ENCODE results near the gene STEAP1B. TPM values are rescaled to one million over a fixed set of nuclear protein-coding genes. Genes with fewer than 3 reads are reported as not detected.

STEAP1B gene
- total RNA-seq, 5 donors from 2014 or later (not counting 1 experiment from before 2014, with no cell fraction given) = 0.28 to 0.44 (median 0.31) TPM; not detected in 1

DNA sequence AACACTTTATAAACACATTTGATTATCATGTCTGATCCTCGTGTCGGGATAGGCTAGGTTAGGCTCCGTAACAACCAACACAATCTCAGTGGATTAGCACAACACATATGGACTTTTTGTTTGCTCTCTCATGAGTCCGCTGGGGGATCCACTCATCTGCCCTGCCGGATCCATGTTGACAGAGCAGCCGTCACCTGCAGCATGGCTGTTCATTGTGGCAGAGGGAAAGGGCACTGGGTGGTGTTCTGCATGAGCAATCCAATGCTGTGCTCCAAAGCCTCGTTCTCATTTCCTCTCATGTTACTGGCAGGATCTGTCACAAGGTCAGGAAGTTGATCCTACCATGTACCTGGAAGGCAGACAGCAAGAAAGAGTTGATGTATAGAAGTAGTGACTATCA lies 80.5 kb downstream of the STEAP1B start:
- Mint-ChIP-seq H3K27ac (no peak overlapping the region), H3K36me3 (no peaks in the 10 kb centered on the region), H3K4me3 (no peak overlapping the region), H3K4me1 (no peaks in the 10 kb centered on the region), H3K27me3 (no peaks in the 10 kb centered on the region), H3K9me3 (no peaks in the 10 kb centered on the region)
- Histone ChIP-seq H3K27ac (ENCODE audit: low read length) (no peak overlapping the region), H3K4me1 (ENCODE audit: control insufficient read depth in 1 of 2, extremely low read depth in 1 of 2, insufficient read depth in 2 of 2, low read length in 2 of 2) (no peaks in the 10 kb centered on the region), H3K27me3 (replicated peaks in 1 of 2; ENCODE audit: control insufficient read depth in 2 of 2, extremely low read depth in 1 of 2, insufficient read depth in 2 of 2, low read length in 1 of 2) (peaks cover 0 to 3% of the 10 kb centered on the region in 2 experiments), H3K4me3 (ENCODE audit: control insufficient read depth in 1 of 2, extremely low read depth in 1 of 2, low read length in 1 of 2) (no peak overlapping the region), H3K36me3 (ENCODE audit: control insufficient read depth in 2 of 2, extremely low read depth in 1 of 2, insufficient read depth in 1 of 2, low read length in 1 of 2) (no peaks in the 10 kb centered on the region), H3K9me3 (no peaks in the 10 kb centered on the region)
- 100% methylated on average over 1 of the region's 7 CpGs for WGBS (ENCODE audit: insufficient coverage)
- POLR2A ChIA-PET = no interaction called here
- ATAC-seq (replicated peaks in 1 of 4) = no peak
- CTCF ChIA-PET = interaction anchor here in 1 of 2 donors (0.7 kb wide), 1 partner anchor 320 kb away, joined by 3 read pairs; no protein-coding TSS in a partner anchor
- DNase-seq = no peak

DNA sequence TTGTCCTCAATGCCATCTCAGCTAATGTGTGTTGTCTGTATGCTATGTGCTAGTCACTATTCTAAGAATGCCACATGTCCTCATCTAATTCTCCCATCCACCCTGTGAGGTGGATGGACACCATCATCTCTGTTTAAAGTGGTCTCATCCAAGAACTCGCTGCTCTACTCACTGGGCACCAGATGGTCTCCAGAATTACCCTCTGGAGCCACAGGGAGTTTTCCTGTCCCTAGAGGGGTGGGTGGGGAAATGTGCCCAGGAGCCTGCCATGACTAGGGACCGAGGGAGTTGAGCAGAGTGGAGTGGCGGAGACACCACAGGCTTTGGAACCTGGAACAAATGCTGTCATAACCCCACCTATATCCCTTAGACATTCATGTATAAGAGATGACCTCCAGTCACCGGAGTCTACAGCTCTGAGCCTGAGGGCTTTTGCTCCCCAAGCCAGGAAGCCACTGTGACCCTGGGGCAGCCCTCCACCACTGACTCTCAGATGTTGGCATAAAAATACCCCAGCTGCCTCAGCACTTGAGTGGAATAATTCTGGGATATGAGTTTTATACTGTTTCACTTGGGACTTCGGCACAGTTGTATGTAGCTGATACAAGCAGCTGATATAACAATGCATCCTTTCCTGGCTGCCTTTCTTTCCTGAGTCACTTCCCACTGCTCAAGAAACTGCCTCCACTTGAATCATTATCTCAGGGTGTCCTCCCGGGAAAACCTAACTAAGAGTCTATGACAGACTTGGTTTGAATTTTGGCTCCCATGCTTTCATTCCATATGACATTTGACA lies 81.5 kb downstream of the STEAP1B start:
- no peak overlapping the region for H3K27ac Mint-ChIP-seq

DNA sequence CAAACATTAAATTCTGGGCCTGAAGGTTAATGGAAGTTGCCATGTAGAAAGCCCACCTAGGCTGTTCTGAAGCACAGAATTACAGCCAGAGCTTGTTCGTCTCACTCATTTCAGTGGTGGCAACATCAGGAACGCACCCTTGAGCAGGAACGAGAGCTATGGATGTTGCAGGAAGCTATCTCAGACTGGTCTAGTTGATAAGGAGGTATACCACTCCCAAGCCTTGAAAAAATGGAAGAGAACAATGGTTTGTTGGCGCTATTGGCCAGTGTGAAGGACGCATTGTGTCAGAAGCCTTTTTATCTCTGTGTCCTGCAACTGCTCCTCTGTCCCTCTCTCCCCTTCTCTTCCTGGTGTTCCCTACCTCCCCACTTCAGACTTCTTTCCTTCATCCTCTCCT lies 82.1 kb downstream of the STEAP1B start:
- Histone ChIP-seq H3K27ac (ENCODE audit: low read length) (no peak overlapping the region), H3K4me3 (ENCODE audit: control insufficient read depth in 1 of 2, extremely low read depth in 1 of 2, low read length in 1 of 2) (no peak overlapping the region), H3K36me3 (ENCODE audit: control insufficient read depth in 2 of 2, extremely low read depth in 1 of 2, insufficient read depth in 1 of 2, low read length in 1 of 2) (no peaks in the 10 kb centered on the region), H3K9me3 (no peaks in the 10 kb centered on the region), H3K4me1 (ENCODE audit: control insufficient read depth in 1 of 2, extremely low read depth in 1 of 2, insufficient read depth in 2 of 2, low read length in 2 of 2) (no peaks in the 10 kb centered on the region), H3K27me3 (replicated peaks in 1 of 2; ENCODE audit: control insufficient read depth in 2 of 2, extremely low read depth in 1 of 2, insufficient read depth in 2 of 2, low read length in 1 of 2) (peaks cover 0 to 5% of the 10 kb centered on the region in 2 experiments)
- CTCF ChIA-PET = no interaction called here
- 65% methylated on average over 2 of the region's 5 CpGs for WGBS (ENCODE audit: insufficient coverage)
- Mint-ChIP-seq H3K27me3 (no peaks in the 10 kb centered on the region), H3K27ac (no peak overlapping the region), H3K36me3 (no peaks in the 10 kb centered on the region), H3K4me1 (no peaks in the 10 kb centered on the region), H3K4me3 (no peak overlapping the region), H3K9me3 (no peaks in the 10 kb centered on the region)
- POLR2A ChIA-PET = no interaction called here
- no peak for ATAC-seq (replicated peaks in 1 of 4)
- no peak for DNase-seq

More for the DNA sequence above, 81.5 kb downstream of the STEAP1B start:
- H3K27me3 Mint-ChIP-seq = no peaks in the 10 kb centered on the region
- no peak for DNase-seq
- H3K4me3 Mint-ChIP-seq = no peak overlapping the region
- peaks cover 0 to 5% of the 10 kb centered on the region in 2 experiments for H3K27me3 ChIP-seq (replicated peaks in 1 of 2; ENCODE audit: control insufficient read depth in 2 of 2, extremely low read depth in 1 of 2, insufficient read depth in 2 of 2, low read length in 1 of 2)
- H3K4me1 ChIP-seq (ENCODE audit: control insufficient read depth in 1 of 2, extremely low read depth in 1 of 2, insufficient read depth in 2 of 2, low read length in 2 of 2) = no peaks in the 10 kb centered on the region
- ChIA-PET CTCF (interaction anchor here in 1 of 2 donors (0.7 kb wide), 1 partner anchor 319 kb away, joined by 3 read pairs; no protein-coding TSS in a partner anchor), POLR2A (no interaction called here)
- no peaks in the 10 kb centered on the region for H3K36me3 ChIP-seq (ENCODE audit: control insufficient read depth in 2 of 2, extremely low read depth in 1 of 2, insufficient read depth in 1 of 2, low read length in 1 of 2)
- H3K9me3 Mint-ChIP-seq = no peaks in the 10 kb centered on the region
- H3K27ac ChIP-seq (ENCODE audit: low read length) = no peak overlapping the region
- H3K4me3 ChIP-seq (ENCODE audit: control insufficient read depth in 1 of 2, extremely low read depth in 1 of 2, low read length in 1 of 2) = no peak overlapping the region
- ATAC-seq (replicated peaks in 1 of 4) = no peak
- no peaks in the 10 kb centered on the region for H3K36me3 Mint-ChIP-seq
- no peaks in the 10 kb centered on the region for H3K4me1 Mint-ChIP-seq
- whole genome bisulfite sequencing (ENCODE audit: insufficient coverage) = no CpG with 5 or more reads among the region's 6 CpGs
- no peaks in the 10 kb centered on the region for H3K9me3 ChIP-seq

DNA sequence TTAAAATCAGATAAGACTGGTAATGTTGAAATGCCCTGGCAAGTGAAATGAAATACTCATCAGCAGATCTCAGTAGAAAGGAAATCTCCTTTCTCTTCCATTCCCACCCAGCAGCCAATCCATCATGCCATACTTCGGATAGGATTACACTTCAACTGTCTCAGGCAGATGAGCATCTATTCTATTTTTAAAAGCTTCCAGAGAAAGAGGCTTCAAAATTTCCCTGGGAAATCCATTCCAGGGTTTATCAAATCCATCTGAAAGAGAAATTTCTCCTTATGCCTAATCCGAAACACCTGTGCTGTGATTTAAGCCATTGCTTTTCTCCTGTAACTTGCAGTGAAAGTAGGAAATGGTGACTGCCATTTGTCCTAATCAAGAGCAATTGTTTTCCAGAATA lies 82.6 kb downstream of the STEAP1B start:
- Mint-ChIP-seq H3K4me3 (no peak overlapping the region), H3K27me3 (no peaks in the 10 kb centered on the region), H3K27ac (no peak overlapping the region), H3K9me3 (no peaks in the 10 kb centered on the region), H3K36me3 (no peaks in the 10 kb centered on the region), H3K4me1 (no peaks in the 10 kb centered on the region)
- ChIA-PET POLR2A (no interaction called here), CTCF (interaction anchor here in 1 of 2 donors (0.5 kb wide), 1 partner anchor 99 kb away, joined by 3 read pairs; no protein-coding TSS in a partner anchor)
- Histone ChIP-seq H3K4me1 (ENCODE audit: control insufficient read depth in 1 of 2, extremely low read depth in 1 of 2, insufficient read depth in 2 of 2, low read length in 2 of 2) (no peaks in the 10 kb centered on the region), H3K27ac (ENCODE audit: low read length) (no peak overlapping the region), H3K9me3 (no peaks in the 10 kb centered on the region), H3K27me3 (replicated peaks in 1 of 2; ENCODE audit: control insufficient read depth in 2 of 2, extremely low read depth in 1 of 2, insufficient read depth in 2 of 2, low read length in 1 of 2) (peaks cover 0 to 5% of the 10 kb centered on the region in 2 experiments), H3K4me3 (ENCODE audit: control insufficient read depth in 1 of 2, extremely low read depth in 1 of 2, low read length in 1 of 2) (no peak overlapping the region), H3K36me3 (ENCODE audit: control insufficient read depth in 2 of 2, extremely low read depth in 1 of 2, insufficient read depth in 1 of 2, low read length in 1 of 2) (no peaks in the 10 kb centered on the region)
- DNase-seq (no peak), ATAC-seq (replicated peaks in 1 of 4) (no peak)
- WGBS (ENCODE audit: insufficient coverage) = 100% methylated on average over 1 of the region's 2 CpGs

DNA sequence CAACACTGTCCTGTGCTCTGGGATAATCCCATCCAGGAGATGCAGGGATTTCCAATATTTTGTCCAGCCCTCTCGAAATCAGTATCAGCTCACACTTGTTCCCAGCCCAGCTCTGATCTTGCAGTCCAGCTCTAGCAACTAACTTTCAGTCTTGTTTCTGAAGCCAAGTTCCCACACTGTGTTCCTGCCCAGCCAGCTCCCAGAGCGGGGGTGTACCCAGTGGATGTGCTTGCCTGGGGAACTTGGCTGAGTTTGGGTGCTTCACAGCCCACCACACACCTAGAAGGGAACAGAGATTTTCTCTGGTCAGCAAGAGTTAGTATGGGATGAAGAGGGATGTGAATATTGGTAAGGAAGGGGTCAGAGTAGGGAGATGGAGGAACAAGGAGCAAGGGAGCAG lies 85.6 kb downstream of the STEAP1B start:
- ATAC-seq (replicated peaks in 1 of 4) (no peak), DNase-seq (no peak)
- Histone ChIP-seq H3K4me1 (ENCODE audit: control insufficient read depth in 1 of 2, extremely low read depth in 1 of 2, insufficient read depth in 2 of 2, low read length in 2 of 2) (no peaks in the 10 kb centered on the region), H3K9me3 (no peaks in the 10 kb centered on the region), H3K27ac (ENCODE audit: low read length) (no peak overlapping the region), H3K27me3 (replicated peaks in 1 of 2; ENCODE audit: control insufficient read depth in 2 of 2, extremely low read depth in 1 of 2, insufficient read depth in 2 of 2, low read length in 1 of 2) (peaks cover 0 to 5% of the 10 kb centered on the region in 2 experiments), H3K36me3 (ENCODE audit: control insufficient read depth in 2 of 2, extremely low read depth in 1 of 2, insufficient read depth in 1 of 2, low read length in 1 of 2) (no peaks in the 10 kb centered on the region), H3K4me3 (ENCODE audit: control insufficient read depth in 1 of 2, extremely low read depth in 1 of 2, low read length in 1 of 2) (no peak overlapping the region)
- Mint-ChIP-seq H3K4me3 (no peak overlapping the region), H3K9me3 (no peaks in the 10 kb centered on the region), H3K27ac (no peak overlapping the region), H3K36me3 (no peaks in the 10 kb centered on the region), H3K27me3 (no peaks in the 10 kb centered on the region), H3K4me1 (no peaks in the 10 kb centered on the region)
- WGBS (ENCODE audit: insufficient coverage) = 78% methylated on average over 1 of the region's 2 CpGs
- ChIA-PET CTCF (no interaction called here), POLR2A (no interaction called here)

GRCh38 chr7:22413211-22413610 lies 86.8 kb downstream of the STEAP1B start:
- Histone ChIP-seq H3K27me3 (replicated peaks in 1 of 2; ENCODE audit: control insufficient read depth in 2 of 2, extremely low read depth in 1 of 2, insufficient read depth in 2 of 2, low read length in 1 of 2) (peaks cover 0 to 5% of the 10 kb centered on the region in 2 experiments), H3K27ac (ENCODE audit: low read length) (no peak overlapping the region), H3K4me1 (ENCODE audit: control insufficient read depth in 1 of 2, extremely low read depth in 1 of 2, insufficient read depth in 2 of 2, low read length in 2 of 2) (no peaks in the 10 kb centered on the region), H3K4me3 (ENCODE audit: control insufficient read depth in 1 of 2, extremely low read depth in 1 of 2, low read length in 1 of 2) (no peak overlapping the region), H3K36me3 (ENCODE audit: control insufficient read depth in 2 of 2, extremely low read depth in 1 of 2, insufficient read depth in 1 of 2, low read length in 1 of 2) (no peaks in the 10 kb centered on the region), H3K9me3 (no peaks in the 10 kb centered on the region)
- ChIA-PET POLR2A (no interaction called here), CTCF (no interaction called here)
- ATAC-seq (replicated peaks in 1 of 4) = no peak
- DNase-seq = no peak
- H3K27ac Mint-ChIP-seq = no peak overlapping the region
- no peaks in the 10 kb centered on the region for H3K36me3 Mint-ChIP-seq
- H3K4me3 Mint-ChIP-seq = no peak overlapping the region
- no peaks in the 10 kb centered on the region for H3K4me1 Mint-ChIP-seq
- WGBS (ENCODE audit: insufficient coverage) = no CpG with 5 or more reads among the region's 2 CpGs
- peaks cover 0 to 1% of the 10 kb centered on the region in 2 donors for H3K27me3 Mint-ChIP-seq
- H3K9me3 Mint-ChIP-seq = no peaks in the 10 kb centered on the region
